Esophagus squamous epithelium (tissue), 5 donors: Measurements from ENCODE around the gene HLA-DRB5. TPM values are rescaled to one million over a fixed set of nuclear protein-coding genes. Genes with fewer than 3 reads are reported as not detected.
"Not testable (repeated sequence)": the region's sequence is repeated elsewhere in the genome, so short reads cannot be mapped to it uniquely, and the experiment has no call there.

Experiments used
- DNase-seq: peaks from one replicate; lab custom pipeline; 2025; lab: John Stamatoyannopoulos, UW
- H3K27ac ChIP-seq, 4 donors: fragments of 200-600 bp; sonication (generic); one replicate each; pipeline ENCODE4 v1.5.1; 2016 to 2019; ENCODE audit warnings: mild to moderate bottlenecking in 1 of 4
- H3K27me3 ChIP-seq, 4 donors: fragments of 200-600 bp; sonication (generic); 1 replicate in 3 of 4; 2 replicates in 1 of 4; pipeline versions ENCODE4 v1.5.1 to v1.6.0; 2017 to 2021; ENCODE audit warnings: antibody characterized with exemption in 1 of 4
- H3K36me3 ChIP-seq, 3 donors: fragments of 200-600 bp; sonication (generic); one replicate each; pipeline ENCODE4 v1.5.1; 2016 to 2019
- H3K4me1 ChIP-seq, 3 donors: fragments of 200-600 bp; sonication (generic); one replicate each; pipeline ENCODE4 v1.5.1; 2017 to 2019
- H3K4me3 ChIP-seq, 4 donors: fragments of 200-600 bp; sonication (generic); 1 replicate in 3 of 4; 2 replicates in 1 of 4; pipeline ENCODE4 v1.5.1; 2016 to 2019; ENCODE audit warnings: mild to moderate bottlenecking in 2 of 4, moderate library complexity in 1 of 4
- H3K9me3 ChIP-seq, 3 donors: fragments of 200-600 bp; sonication (generic); one replicate each; pipeline ENCODE4 v1.5.1; 2016 to 2019
- CTCF ChIP-seq, 6 experiments: fragments of 450-650 bp in 4 of 6; fragments of 200-600 bp in 2 of 6; sonication (generic) in 2 of 6; IDR thresholded peaks; one replicate each; pipeline ENCODE4 v1.5.1; 2016 to 2019; ENCODE audit warnings: antibody characterized with exemption in 6 of 6, mild to moderate bottlenecking in 4 of 6, moderate library complexity in 4 of 6
- POLR2A ChIP-seq, 4 donors: fragments of 450-650 bp; IDR thresholded peaks; one replicate each; pipeline ENCODE4 v1.6.1; 2017; ENCODE audit warnings: antibody characterized with exemption in 4 of 4, mild to moderate bottlenecking in 4 of 4, moderate library complexity in 3 of 4
- WGBS, 2 donors: methylation state at CpG; one replicate each; pipeline ENCODE4 v1.1.5; 2018; 5-methylcytosine and 5-hydroxymethylcytosine counted together
- intact Hi-C: fragments of 100-400 bp; cut with DNase I; formaldehyde crosslinking; loops from one replicate; pipeline ENCODE4 v1.15.0; 2022
- small RNA-seq, 4 donors: library from RNA; depleted of rRNA; stranded (forward); fragments of <200 nt; gene quantifications; one replicate each; pipeline ENCODE3, GENCODE V24; 2016
- total RNA-seq, 4 donors: library from RNA; depleted of rRNA; stranded (reverse); fragments of >200 nt; gene quantifications; one replicate each; pipeline ENCODE4 v1.1.0, GENCODE V29; 2016
- donor health status: DM: yes; HTN: yes; CAD: no.

The HLA-DRB5 gene
- total RNA-seq, 4 donors from 2014 or later: 0.19 to 8.4 (median 7.7) TPM; not detected in 1

GRCh38 chr6:32483968-32484613 lies 46.0 kb downstream of the HLA-DRB5 start:
- intact Hi-C loops: no loop called here
- no peak for DNase-seq
- no peak overlapping the region for H3K4me3 ChIP-seq
- WGBS, 2 donors: 68 to 81% methylated on average over 10 to 11 of the region's 26 CpGs
- no peak overlapping the region for H3K27ac ChIP-seq
- H3K4me1 ChIP-seq: no peaks in the 10 kb centered on the region
- H3K9me3 ChIP-seq: no peaks in the 10 kb centered on the region
- H3K27me3 ChIP-seq: peaks cover 0 to 11% (median 0%) of the 10 kb centered on the region in 4 donors
- TF ChIP-seq POLR2A (IDR thresholded peaks at IDR 0.05): no peak
- H3K36me3 ChIP-seq: no peaks in the 10 kb centered on the region

GRCh38 chr6:32475392-32476206 lies 54.5 kb downstream of the HLA-DRB5 start:
- Histone ChIP-seq H3K9me3 (no peaks in the 10 kb centered on the region), H3K36me3 (no peaks in the 10 kb centered on the region), H3K4me1 (no peaks in the 10 kb centered on the region), H3K27ac (no peak overlapping the region), H3K4me3 (no peak overlapping the region), H3K27me3 (peaks cover 0 to 14% (median 0%) of the 10 kb centered on the region in 4 donors)
- no peak for DNase-seq
- TF ChIP-seq CTCF (IDR thresholded peaks at IDR 0.05) (no peak), POLR2A (IDR thresholded peaks at IDR 0.05) (no peak)
- intact Hi-C loops: no loop called here
- 79 to 83% methylated on average over 13 of the region's 13 CpGs for WGBS, 2 donors

- H3K27ac ChIP-seq: peak overlapping the region in 2 of 4 donors; percentile 48 to 78
- DNase-seq, intact Hi-C loops, H3K4me3 ChIP-seq, H3K4me1 ChIP-seq, H3K36me3 ChIP-seq, H3K9me3 ChIP-seq: not testable (repeated sequence)
- peaks cover 0 to 14% (median 0%) of the 10 kb centered on the region in 4 donors for H3K27me3 ChIP-seq
- 49 to 50% methylated on average over 7 to 10 of the region's 10 CpGs for WGBS, 2 donors
Measured at GRCh38 chr6:32473376-32474348, 56.4 kb downstream of the HLA-DRB5 start.

GRCh38 chr6:32472781-32473375 lies 57.2 kb downstream of the HLA-DRB5 start:
- TF ChIP-seq CTCF (IDR thresholded peaks at IDR 0.05): no peak
- TF ChIP-seq POLR2A (IDR thresholded peaks at IDR 0.05): no peak
- Histone ChIP-seq H3K4me3 (no peak overlapping the region), H3K27ac (peak overlapping the region in 2 of 4 donors; percentile 48 to 78), H3K4me1 (no peaks in the 10 kb centered on the region), H3K9me3 (no peaks in the 10 kb centered on the region), H3K36me3 (no peaks in the 10 kb centered on the region), H3K27me3 (peaks cover 0 to 14% (median 0%) of the 10 kb centered on the region in 4 donors)
- 69 to 70% methylated on average over 5 of the region's 5 CpGs for WGBS, 2 donors
- no peak for DNase-seq
- intact Hi-C loops: no loop called here

- H3K27ac ChIP-seq, H3K9me3 ChIP-seq, H3K36me3 ChIP-seq, DNase-seq, intact Hi-C loops, H3K4me3 ChIP-seq, H3K4me1 ChIP-seq: not testable (repeated sequence)
- peaks cover 0 to 28% (median 0%) of the 10 kb centered on the region in 4 donors for H3K27me3 ChIP-seq
- WGBS, 2 donors: 49 to 66% methylated on average over 4 to 5 of the region's 5 CpGs
Measured at GRCh38 chr6:32467743-32468503, 62.2 kb downstream of the HLA-DRB5 start.

Small RNAs within 50 kb of the gene (small RNA-seq; reads per million reads assigned to genes)
- 0 reads per million in 4 donors for gene RNU1-61P

Other genes with a start within 250 kb of the HLA-DRB5 start
- not detected for gene TSBP1, start 158.4 kb downstream of the HLA-DRB5 start, total RNA-seq
- not detected for gene BTNL2, start 123.1 kb downstream of the HLA-DRB5 start, total RNA-seq
- gene HLA-DRA, start 90.4 kb downstream of the HLA-DRB5 start, total RNA-seq: 100 to 1,000 TPM in 2 of 4 donors, 10 to 100 TPM in 2; 26.0 to 440 (median 115) TPM
- 10 to 100 TPM in 3 of 4 donors, 1 to 10 TPM in 1; 3.7 to 68.8 (median 22.4) TPM for gene HLA-DRB1, start 59.6 kb upstream of the HLA-DRB5 start, total RNA-seq
- gene HLA-DQA1, start 107.1 kb upstream of the HLA-DRB5 start, total RNA-seq: 1 to 10 TPM in 3 of 4 donors, under 1 TPM in 1; 0.31 to 9.0 (median 5.1) TPM
- gene HLA-DQB1, start 136.4 kb upstream of the HLA-DRB5 start, total RNA-seq: 1 to 10 TPM in 2 of 4 donors, under 1 TPM in 2; 0.13 to 9.3 (median 1.5) TPM
- gene HLA-DQA2, start 211.1 kb upstream of the HLA-DRB5 start, total RNA-seq: 1 to 10 TPM in 1 of 4 donors, under 1 TPM in 2, not detected in 1; 0.38 to 2.3 (median 0.91) TPM
- gene HLA-DQB2, start 233.2 kb upstream of the HLA-DRB5 start, total RNA-seq: 1 to 10 TPM in 3 of 4 donors, not detected in 1; 1.7 to 7.8 (median 4.7) TPM